Measurements from ENCODE around the gene ZFYVE19.

DNA sequence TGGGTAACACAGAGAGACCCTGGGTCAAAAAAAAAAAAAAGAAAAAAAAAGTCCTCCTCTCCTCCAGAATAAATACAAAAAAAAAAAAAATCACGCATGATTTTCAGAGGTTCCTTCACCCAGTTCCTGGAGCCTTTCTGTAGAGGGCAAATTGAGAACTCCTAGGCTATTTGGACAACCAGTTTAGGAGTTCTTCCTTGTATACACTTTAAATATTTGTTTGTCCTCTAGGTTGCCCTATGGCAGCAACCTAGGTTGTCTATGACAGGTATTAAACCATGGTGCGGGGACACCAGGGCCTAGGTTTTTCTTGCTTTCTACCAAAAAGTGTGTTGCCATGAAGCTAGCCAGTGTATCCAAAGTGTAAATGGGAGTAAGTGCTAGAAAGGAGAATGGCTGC is 3.8 kb upstream of the ZFYVE19 start:
- TF ChIP-seq MAZ (IDR thresholded peaks at IDR 0.05; ENCODE audit: borderline replicate concordance, low read depth, low read length), result no peak
- TF ChIP-seq, protein P1, sequence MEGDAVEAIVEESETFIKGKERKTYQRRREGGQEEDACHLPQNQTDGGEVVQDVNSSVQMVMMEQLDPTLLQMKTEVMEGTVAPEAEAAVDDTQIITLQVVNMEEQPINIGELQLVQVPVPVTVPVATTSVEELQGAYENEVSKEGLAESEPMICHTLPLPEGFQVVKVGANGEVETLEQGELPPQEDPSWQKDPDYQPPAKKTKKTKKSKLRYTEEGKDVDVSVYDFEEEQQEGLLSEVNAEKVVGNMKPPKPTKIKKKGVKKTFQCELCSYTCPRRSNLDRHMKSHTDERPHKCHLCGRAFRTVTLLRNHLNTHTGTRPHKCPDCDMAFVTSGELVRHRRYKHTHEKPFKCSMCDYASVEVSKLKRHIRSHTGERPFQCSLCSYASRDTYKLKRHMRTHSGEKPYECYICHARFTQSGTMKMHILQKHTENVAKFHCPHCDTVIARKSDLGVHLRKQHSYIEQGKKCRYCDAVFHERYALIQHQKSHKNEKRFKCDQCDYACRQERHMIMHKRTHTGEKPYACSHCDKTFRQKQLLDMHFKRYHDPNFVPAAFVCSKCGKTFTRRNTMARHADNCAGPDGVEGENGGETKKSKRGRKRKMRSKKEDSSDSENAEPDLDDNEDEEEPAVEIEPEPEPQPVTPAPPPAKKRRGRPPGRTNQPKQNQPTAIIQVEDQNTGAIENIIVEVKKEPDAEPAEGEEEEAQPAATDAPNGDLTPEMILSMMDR (conservative IDR thresholded peaks at IDR 0.05; ENCODE audit: low read depth, low read length), result no peak
- no peak for TF ChIP-seq RAD21 (IDR thresholded peaks at IDR 0.05; ENCODE audit: low read length)
- TF ChIP-seq SMC3 (IDR thresholded peaks at IDR 0.05; ENCODE audit: low read depth, low read length), result no peak
- TF ChIP-seq MAFK (IDR thresholded peaks at IDR 0.05; ENCODE audit: low read depth, low read length), result no peak
- TF ChIP-seq POLR2A (IDR thresholded peaks at IDR 0.05; ENCODE audit: low read depth, low read length), result no peak
- no peak for TF ChIP-seq RCOR1 (IDR thresholded peaks at IDR 0.05; ENCODE audit: insufficient replicate concordance, low read length)
